Measurements from ENCODE around the gene LYSET.
"Not testable (repeated sequence)": the region's sequence is repeated elsewhere in the genome, so short reads cannot be mapped to it uniquely, and the experiment has no call there.

The LYSET gene, protein sequence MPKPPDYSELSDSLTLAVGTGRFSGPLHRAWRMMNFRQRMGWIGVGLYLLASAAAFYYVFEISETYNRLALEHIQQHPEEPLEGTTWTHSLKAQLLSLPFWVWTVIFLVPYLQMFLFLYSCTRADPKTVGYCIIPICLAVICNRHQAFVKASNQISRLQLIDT

DNA sequence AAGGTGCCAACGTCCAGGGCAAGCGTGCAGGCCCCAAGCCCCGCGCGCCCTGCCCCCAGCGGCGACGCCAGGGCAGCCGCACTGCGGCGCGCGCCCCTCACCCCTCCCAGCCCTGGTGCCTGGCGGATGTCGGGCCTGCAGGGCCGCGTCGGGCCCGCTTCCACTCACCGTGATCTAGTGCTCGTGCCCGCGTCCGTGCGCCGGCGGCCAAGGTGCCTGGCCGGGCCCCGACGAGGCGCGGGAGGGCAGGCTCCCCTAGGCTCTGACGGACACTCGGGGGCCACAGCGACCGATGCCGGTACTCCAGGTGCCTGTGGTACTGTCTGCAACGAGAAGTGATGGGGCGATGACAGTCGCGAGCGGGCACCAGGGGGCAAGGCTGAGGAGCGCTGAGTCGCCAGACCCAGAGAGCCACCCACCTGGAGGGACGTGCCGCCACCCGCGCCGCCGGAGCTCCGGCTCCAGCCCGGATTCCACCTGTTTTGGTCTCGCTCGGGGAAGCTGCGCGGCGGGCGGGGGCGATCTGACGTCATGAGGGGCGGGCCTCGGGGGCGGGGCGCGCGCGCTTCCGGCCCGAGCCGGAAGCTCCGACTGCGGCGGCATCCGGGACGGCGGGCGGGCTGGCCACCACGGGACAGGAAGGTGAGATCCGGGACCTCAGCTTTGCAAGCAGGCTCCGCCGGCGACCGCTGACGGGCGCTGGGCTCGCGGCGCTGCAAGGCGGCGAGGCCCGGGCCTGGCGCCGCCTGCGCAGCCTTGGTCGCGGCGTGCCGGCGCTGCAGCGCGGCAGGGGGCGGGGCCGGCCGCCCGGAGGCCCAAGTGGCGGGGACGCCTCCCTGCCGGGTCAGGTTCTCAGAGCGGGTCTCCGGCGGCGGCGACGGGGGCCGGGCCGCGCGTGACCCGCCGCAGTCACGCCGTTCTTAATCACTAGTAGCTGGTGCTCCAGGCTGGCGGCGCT is at the start of gene LYSET, which contains the start of gene MOAP1:
TSS of gene LYSET (plus strand) at position 927 of the 958 bp plus-strand sequence. CDS start 89 bp downstream, outside the sequence.
TSS of gene MOAP1 (minus strand) at position 507 of the 958 bp plus-strand sequence. CDS start 655 bp downstream, outside the sequence.
- Histone ChIP-seq H3K27me3 (replicated peaks; ENCODE audit: control insufficient read depth, insufficient read depth, low read length) (no peaks in the 10 kb centered on the region), H3K36me3 (ENCODE audit: control insufficient read depth, insufficient read depth, low read length) (no peaks in the 10 kb centered on the region; the same call in 1 of the 2 replicates), H3K4me3 (replicated peaks; ENCODE audit: low read depth, low read length) (peak within 1 kb of the TSS; percentile 99)
- TF ChIP-seq, protein P1, sequence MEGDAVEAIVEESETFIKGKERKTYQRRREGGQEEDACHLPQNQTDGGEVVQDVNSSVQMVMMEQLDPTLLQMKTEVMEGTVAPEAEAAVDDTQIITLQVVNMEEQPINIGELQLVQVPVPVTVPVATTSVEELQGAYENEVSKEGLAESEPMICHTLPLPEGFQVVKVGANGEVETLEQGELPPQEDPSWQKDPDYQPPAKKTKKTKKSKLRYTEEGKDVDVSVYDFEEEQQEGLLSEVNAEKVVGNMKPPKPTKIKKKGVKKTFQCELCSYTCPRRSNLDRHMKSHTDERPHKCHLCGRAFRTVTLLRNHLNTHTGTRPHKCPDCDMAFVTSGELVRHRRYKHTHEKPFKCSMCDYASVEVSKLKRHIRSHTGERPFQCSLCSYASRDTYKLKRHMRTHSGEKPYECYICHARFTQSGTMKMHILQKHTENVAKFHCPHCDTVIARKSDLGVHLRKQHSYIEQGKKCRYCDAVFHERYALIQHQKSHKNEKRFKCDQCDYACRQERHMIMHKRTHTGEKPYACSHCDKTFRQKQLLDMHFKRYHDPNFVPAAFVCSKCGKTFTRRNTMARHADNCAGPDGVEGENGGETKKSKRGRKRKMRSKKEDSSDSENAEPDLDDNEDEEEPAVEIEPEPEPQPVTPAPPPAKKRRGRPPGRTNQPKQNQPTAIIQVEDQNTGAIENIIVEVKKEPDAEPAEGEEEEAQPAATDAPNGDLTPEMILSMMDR (IDR thresholded peaks at IDR 0.05; ENCODE audit: insufficient read depth, low read length, poor library complexity, severe bottlenecking), result no peak
- peak; percentile 95 for DNase-seq (ENCODE audit: extremely low read depth, insufficient read length)

DNA sequence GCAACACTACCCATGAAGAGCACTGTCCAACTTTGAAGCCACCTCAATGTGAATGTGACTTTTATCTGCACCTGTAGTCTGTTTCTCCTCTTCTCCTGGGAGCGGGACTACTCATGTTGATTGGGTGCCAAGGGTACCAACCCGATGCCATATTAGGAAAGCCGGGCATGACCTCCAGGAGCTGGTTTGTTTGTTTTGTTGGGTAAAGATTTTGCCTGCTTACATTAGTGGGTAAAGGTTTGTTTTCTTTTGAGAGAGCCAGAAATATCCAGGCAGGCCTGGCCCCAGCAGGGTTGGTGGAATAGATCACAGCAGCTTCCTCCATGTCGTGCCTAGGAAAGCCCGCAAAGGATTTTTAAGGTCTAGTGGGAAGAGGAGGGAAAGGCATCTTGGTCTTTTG is 49.7 kb upstream of the LYSET start:
- Histone ChIP-seq H3K27me3 (replicated peaks; ENCODE audit: control insufficient read depth, insufficient read depth, low read length) (no peaks in the 10 kb centered on the region), H3K4me3 (replicated peaks; ENCODE audit: low read depth, low read length) (no peak overlapping the region), H3K36me3 (ENCODE audit: control insufficient read depth, insufficient read depth, low read length) (no peaks in the 10 kb centered on the region)
- no peak for DNase-seq (ENCODE audit: extremely low read depth, insufficient read length)
- TF ChIP-seq, protein P1 (IDR thresholded peaks at IDR 0.05; ENCODE audit: insufficient read depth, low read length, poor library complexity, severe bottlenecking), result no peak

DNA sequence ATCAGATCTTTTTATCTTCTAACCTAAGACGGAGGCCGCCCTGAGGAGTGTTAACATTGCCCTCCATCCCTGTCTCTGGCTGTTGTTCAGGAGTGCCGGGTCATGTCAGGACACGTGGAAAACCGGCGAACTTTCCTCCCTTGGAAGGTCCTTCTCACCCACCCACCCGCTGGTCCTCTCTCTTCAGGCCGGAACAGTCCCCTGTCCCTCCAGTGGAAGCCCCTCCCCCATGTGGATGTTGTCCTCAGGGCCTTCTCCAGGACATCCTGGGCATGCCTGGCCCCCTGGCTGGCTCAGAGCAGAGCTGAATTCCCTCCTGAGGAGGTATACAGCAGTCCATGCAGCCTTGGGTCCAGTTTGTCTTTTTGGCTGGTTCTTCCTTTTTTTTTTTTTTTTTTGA is 49.1 kb upstream of the LYSET start:
- H3K4me3 ChIP-seq (replicated peaks; ENCODE audit: low read depth, low read length), result no peak overlapping the region
- DNase-seq (ENCODE audit: extremely low read depth, insufficient read length), result no peak
- no peaks in the 10 kb centered on the region for H3K27me3 ChIP-seq (replicated peaks; ENCODE audit: control insufficient read depth, insufficient read depth, low read length)
- H3K36me3 ChIP-seq (ENCODE audit: control insufficient read depth, insufficient read depth, low read length), result no peaks in the 10 kb centered on the region
- TF ChIP-seq, protein P1 (IDR thresholded peaks at IDR 0.05; ENCODE audit: insufficient read depth, low read length, poor library complexity, severe bottlenecking), result no peak

DNA sequence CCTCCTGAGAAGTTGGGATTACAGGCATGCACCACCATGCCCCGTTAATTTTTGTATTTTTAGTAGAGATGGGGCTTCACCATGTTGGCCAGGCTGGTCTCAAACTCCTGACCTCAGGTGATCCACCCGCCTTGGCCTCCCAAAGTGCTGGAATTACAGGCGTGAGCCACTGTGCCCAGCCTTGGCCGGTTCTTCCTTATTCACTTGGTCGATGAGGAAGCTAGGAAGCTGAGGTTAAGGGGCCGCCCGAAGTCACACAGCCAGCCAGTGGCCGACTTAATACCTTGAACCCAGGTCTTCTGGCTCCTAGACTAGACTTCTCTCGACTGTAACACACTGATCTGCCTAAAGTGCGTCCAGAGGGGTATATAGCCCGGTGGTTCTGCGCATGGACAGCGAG is 48.6 kb upstream of the LYSET start:
- H3K27me3 ChIP-seq (replicated peaks; ENCODE audit: control insufficient read depth, insufficient read depth, low read length); H3K4me3 ChIP-seq (replicated peaks; ENCODE audit: low read depth, low read length); H3K36me3 ChIP-seq (ENCODE audit: control insufficient read depth, insufficient read depth, low read length); DNase-seq (ENCODE audit: extremely low read depth, insufficient read length): not testable (repeated sequence)

DNA sequence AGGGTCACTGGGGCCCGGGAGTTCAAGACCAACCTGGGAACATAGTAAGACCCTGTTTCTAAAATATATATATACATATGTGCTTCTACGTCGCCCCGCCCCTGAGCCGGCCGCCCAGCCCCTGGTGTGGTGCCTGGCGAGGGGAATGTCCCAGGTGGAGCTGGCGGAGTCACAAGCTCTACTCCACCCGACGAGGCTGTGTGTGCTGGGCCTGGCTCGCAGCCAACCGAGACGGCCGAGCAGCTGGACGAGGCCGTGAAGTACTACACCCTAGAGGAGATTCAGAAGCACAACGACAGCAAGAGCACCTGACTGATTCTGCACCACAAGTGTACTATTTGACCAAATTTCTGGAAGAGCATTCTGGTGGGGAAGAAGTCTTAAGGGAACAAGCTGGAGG is 47.3 kb upstream of the LYSET start:
- Histone ChIP-seq H3K4me3 (replicated peaks; ENCODE audit: low read depth, low read length) (no peak overlapping the region), H3K27me3 (replicated peaks; ENCODE audit: control insufficient read depth, insufficient read depth, low read length) (no peaks in the 10 kb centered on the region), H3K36me3 (ENCODE audit: control insufficient read depth, insufficient read depth, low read length) (no peaks in the 10 kb centered on the region)
- TF ChIP-seq, protein P1 (IDR thresholded peaks at IDR 0.05; ENCODE audit: insufficient read depth, low read length, poor library complexity, severe bottlenecking), result no peak
- DNase-seq (ENCODE audit: extremely low read depth, insufficient read length), result no peak
